Stimulated activated CD8-positive, alpha-beta memory T cell treated with anti-CD3 and anti-CD28 coated beads, Interleukin-7, amount 100 ng/mL, for 1 hour (primary cell): ENCODE measurements around the gene ARHGEF16.

Experiments used
- DNase-seq, 2 donors: peaks; one replicate each; pipeline ENCODE4 v3.0.0-alpha.2; 2020; ENCODE audit warnings: low read depth in 2 of 2

The ARHGEF16 gene

DNA sequence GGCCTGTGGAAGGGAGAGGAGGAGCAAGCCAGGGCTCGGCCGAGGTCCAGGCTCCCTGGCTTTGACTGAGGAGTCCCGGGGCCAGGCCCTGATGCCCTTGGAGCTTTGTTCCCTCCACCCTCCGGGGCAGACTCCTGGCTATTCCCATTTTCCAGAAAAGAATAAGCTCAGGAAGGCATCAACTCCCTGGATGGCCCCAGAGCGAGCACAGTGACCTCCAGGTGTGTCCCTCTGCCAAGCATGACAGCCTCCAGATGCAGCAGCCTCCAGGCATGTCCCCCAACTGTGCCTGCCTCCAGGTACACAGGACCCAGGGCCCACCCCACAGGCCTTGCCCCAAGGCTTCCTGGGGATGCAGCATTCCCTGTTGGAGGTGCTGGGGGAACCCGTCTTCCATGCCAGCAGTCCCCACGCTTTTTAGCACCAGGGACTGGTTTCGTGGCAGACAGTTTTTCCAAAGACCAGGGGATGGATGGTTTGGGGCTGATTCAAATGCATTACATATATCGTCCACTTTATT is 15.7 kb upstream of the ARHGEF16 start:
- no peak for DNase-seq

DNA sequence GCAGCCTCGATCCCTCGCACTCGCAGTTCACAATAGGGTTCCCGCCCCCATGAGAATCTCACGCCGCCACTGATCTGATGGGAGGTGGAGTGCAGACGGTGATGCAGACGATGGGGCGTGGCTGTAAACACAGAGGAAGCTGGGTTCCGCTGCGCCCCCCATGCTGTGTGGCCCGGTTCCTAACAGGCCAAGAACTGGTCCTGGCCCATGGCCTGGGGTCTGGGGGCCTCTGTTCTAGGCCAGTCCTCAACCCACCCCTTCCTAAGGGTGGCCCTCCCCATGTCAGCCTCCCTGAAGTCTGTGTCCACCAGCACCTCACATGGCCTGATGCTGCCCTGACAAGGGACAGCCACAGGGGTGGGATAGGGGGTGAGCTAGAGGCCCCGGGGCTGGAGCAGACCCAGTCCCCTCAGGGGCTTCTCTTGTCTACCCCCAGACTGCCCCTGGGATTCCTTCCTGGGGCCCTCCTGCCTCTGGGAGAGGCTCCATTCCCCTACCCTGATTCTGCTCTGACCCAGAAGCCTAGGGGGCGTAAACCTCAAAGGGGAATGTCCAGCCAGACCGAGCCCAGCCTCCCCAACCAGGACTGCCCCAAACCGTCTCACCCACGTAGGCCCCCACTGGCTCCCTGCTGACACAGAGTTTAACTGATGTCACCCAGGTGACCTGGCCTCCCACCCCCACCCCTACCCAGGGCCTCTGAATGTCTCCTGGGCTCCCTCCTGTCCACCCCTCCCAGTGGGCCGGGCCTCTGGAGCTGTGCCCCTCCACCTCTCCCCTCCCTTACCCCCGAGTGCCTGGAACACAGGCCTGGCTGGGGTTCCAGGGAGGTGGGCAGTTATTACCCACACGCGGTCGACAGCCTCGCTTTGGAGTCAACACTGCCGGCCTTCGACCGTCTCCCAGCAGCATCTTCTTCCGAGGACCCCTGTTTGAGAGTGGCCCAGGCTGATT is 14.8 kb upstream of the ARHGEF16 start:
- no peak for DNase-seq

DNA sequence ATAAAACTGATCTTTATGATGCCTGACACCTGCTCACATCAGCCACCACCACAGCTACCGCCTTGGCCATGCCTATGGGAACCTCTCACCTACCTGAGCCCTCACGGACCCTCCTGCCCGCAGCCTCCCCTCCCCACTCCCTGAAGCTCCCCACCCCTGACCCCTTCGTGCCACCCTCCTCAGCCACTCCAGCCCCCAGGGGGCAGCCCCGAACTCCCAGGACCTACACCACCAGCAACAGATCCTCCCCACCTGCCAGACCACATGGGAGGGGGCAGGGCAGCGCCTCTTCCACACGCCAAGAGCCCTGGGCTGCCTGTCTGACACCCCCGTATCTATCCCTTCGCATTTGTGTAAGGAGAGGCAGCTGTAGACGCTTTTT is 14.2 kb upstream of the ARHGEF16 start:
- no peak for DNase-seq

DNA sequence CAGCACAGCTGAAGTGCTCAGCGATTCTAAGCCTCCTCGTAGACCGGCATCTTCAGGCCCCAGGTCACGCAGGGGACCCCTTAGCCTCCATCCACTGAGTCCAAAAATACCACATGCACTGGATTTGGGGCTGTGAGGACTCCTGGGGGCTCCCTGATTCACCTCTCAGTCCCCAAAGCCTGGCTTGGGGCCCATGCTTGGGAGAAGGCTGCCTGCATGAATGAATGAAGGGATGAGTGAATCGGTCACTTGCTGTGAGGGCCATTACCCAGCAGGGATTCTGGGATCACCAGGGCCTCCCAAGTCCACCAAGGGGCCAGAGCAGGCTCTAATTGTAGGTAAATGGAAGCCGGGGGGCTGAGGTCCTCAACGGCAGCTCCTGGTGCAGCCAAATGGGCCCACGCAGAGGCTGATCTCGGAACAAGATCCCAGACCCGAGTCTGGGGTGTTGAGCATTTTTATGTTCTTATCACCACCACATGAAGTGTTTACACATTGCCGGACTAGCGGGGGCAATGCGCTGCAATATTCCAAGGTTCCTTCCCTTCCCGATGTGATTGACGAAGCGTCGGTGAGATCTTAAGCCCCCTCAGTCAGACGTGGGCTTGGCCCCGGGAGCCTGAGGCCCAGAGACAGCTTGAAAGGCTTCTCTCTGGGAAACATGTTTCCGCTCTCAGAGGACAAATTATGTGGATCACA is 13.6 kb upstream of the ARHGEF16 start:
- no peak for DNase-seq

DNA sequence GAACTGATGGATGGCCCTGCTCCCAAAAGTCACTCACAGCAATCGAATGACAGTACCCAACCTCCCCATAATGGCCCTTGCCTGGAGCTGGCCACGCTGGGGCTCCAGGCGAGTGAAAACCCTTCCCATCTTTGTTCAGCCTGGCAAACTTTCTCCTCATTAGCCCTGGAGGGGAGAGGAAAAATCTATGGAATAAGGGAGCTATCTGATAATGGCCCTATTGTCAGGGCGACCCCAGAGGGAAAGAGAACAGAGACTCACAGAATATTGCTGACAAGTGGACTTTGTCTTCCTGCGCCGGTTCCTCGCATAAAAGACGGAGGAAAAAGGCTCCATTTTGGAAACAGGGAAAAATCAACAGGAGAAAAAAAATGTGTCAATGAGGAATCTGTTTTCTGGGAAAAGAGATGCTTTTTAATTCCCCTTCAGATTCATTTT is 13.0 kb upstream of the ARHGEF16 start:
- DNase-seq: no peak

DNA sequence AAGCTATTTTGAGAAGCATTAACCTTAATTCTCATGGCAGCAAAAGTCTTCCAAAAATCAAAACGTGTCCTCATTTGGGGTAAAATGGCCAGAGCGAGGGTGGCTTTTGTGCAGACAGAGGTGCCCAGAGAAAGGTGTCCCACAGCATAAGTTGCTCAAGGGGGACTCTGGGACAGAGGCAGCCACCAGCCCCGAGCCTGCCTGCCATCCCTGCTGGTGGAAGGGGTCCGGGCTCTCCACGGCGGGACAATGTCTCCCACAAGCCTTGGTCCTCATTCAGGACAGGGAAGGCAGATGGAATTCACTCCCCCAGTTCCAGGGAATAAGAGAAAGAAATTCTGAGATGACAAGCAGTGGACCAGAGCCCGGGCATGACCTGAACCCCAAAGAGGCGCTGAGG is 12.6 kb upstream of the ARHGEF16 start:
- DNase-seq: no peak

DNA sequence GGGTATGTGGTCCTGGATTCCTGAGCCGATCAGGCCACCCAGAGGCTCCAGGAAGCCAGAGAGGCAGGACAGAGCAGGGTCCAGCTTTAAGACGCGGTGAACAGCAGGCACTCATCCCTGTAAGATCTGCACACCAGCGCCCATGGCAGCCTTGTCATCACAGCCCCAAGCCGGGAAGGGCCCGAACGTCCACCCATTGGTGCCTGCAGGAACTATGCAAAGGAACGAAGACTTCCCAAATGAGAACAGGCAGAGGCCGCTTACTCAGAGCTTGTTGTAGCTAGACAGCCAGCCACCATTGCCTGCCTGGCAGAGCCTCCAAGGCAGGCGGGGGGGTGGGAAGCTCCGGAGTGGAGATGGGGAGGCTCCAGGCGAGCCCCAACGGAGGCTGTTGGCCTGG is 12.1 kb upstream of the ARHGEF16 start:
- DNase-seq: no peak

DNA sequence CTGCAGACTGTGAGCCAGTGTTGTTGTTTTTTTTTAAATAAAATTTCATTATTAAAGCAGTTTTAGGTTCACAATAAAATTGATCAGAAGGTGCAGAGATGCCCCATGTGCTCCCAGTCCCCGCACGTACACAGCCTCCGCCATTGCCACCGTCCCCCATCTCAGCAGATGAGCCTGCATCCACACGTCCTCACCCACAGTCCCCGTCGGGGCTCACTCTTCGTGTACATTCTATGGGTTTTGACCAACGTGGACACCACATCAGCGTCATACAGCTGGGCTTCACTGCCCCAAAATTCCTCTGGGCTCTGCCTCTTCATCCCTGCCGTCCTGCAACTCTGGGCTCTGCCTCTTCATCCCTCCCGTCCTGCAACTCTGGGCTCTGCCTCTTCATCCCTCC is 11.6 kb upstream of the ARHGEF16 start:
- no peak for DNase-seq

DNA sequence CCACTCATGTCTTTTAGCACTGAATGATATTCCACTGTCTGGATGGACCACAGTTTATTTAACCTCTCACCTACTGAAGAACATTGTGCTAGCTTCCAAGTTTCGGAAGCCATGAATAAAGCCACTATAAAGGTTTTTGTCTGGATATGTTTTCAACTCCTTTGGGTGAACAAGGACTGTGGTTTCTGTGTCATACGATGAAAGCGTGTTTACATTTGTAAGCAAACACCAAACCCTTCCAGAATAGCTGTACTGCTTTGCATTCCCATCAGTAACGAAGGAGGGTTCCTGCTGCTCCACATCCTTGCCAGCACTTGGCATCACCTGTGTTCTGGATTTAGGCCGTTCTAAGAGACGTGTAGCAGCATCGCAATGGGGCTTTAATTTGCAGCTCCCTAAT is 10.7 kb upstream of the ARHGEF16 start:
- no peak for DNase-seq

DNA sequence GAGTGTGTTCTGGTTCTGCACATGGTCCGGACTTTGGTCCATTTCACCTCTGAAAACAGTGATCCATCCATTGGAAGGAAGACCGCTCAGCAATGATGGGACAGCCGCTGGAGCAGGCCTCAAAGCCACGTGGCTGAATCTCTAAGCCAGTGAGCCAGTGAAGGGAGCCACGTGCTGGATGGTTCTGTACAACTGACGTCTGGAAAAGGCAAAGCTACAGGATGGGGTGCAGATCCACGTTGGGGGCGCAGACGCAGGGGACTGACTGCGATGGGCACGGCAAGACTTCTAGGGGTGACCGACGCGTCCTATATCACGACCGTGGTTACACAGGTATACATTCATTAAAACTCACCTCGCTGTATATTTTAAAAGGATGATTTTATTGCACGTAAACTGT is 10.2 kb upstream of the ARHGEF16 start:
- DNase-seq: no peak

DNA sequence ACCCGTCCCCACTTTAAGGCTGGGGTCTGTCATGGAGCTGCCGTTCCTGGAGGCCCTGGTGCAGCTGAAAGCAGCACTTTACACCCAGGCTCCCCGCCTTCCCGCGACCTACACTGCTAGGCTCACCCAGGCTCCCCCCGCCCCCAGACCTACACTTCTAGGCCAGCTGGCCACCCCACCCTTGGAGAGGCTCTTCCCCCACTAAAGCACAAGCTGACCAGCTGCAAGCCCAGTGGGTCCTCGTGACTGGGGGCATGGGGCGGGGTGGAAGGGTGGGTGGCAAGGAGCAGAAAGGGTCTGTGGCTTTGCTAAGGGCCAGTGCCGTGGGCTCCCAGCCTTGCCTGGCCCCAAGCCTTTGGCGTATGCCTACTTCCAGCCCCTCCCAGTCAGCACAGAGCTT is 9.7 kb upstream of the ARHGEF16 start:
- DNase-seq: no peak

DNA sequence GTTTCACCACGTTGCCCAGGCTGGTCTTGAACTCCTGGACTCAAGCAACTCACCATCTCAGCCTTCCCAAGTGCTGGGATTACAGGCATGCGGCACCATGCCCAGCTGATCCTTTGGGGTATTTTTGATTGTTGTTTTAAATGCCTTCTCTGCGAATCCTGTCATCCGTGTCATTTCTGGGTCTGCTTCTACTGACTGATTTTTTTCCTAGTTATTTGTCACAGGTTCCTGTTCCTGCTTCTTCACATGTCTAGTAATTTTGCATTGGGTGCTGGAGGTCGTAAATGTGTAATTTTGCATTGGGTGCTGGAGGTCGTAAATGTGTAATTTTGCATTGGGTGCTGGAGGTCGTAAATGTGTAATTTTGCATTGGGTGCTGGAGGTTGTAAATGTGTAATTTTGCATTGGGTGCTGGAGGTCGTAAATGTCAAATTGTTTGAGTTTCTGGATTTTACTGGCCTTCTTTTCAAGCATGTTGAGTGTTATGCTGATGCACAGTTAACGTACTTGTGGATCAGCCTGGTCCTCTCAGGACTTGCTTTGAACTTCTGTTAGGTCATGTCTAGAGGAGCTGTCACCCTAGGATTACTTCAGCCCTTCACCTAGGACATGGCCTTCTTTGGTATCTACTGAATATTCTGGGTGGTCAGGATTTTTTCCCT is 4.1 kb upstream of the ARHGEF16 start:
- no peak for DNase-seq

DNA sequence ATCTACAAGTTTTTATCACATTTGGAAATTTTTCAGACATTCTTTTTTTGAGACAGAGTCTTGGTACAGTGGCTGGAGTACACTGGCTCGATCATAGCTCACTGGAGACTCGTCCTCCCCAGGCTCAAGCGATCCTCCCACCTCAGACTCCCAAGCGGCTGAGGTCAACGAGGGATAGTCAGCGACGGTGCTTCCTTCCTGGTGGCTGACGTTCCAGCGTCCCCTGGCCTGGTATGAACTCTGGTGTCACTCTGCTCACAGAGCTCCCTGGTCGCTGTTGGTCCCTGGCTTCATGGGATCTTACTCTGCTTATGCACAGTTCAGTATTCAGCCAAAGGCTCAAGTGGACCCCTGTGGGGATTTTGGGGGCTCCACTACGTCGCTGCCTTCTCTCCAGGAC is 3.5 kb upstream of the ARHGEF16 start:
- no peak for DNase-seq

DNA sequence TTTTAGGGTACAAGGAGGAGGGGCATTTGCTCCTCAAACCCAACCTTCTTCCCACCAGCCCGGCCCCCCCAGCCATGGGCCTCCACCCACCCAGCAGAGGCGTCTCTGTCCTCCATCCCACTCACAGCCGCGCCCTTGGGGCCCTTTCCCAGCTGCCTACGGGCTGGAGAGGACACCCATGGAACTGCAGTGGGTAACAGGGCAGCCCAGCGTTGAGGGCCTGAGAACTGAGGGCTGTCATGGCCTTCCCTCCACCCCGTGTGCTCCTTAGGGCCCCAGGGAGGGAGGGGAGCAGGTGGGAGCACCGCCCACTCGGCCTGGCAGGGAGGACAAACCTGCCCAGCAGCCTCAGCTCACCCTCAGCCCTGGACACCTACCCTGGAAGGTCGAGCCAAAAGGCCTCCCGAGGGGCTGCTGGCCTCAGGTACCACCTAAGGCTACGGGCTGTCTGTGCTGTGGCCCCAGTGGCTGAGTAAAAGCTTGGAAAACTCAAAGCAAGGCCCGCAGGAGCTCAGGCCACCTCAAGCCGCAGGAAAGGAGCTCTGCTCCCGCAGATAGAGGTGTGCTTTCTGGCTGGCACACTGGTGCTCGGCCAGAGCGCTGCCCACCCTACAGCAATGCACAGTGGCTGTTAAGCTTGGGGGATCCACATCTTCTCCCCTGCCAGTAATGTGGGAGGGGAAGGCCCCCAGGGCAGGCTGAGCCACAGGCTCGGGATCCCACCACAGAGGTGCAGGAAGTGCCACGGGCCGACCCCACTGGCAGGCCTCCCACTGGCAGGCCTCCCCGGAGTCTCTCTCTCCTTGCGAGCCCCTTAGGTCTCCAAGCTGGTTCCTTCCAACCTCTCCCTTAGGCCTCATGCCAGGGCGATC is 2.2 kb upstream of the ARHGEF16 start:
- no peak for DNase-seq

DNA sequence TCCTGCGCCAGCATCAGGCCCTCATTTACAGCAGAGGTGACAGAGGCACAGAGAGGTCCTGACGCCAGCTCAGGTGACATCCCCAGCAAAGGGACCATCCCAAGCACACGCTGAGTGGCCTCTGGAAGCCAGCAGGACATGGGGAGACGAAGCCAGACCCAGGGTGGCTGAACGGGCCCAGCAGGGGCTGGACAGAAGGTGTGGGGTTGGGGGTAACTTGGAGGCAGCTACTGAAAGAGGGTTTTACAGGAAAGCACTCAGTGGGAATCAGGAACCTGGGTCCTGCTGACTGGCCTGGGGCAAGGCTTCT is 1.6 kb upstream of the ARHGEF16 start:
- DNase-seq: no peak

DNA sequence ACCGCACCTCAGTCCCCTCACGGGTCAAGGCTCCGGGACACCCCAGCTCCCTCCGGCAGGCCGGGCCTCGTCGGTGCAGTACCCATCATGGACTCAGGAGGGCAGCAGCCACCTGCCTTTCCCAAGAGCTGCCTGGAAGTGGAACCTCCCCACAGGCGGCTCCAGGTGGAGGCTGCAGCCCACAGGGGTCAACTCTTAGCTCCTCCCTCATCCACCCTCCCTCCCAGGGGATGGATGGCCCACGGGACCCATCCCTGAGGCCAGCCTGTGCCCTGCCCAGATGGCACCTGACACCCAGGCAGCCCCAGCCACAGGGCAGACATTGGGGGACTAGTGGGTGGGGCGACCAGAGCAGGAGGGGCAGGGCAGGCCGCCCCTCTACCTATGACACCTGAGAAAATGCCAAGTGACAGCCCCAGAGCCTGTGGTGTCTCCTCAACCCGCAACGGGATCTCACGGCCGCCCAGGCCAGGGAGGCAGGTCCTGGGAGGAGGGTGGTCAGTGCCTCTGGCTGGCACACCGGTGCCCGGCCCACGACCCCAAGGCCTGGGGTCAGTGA is 1.2 kb upstream of the ARHGEF16 start:
- DNase-seq: peak; percentile 29 to 56

DNA sequence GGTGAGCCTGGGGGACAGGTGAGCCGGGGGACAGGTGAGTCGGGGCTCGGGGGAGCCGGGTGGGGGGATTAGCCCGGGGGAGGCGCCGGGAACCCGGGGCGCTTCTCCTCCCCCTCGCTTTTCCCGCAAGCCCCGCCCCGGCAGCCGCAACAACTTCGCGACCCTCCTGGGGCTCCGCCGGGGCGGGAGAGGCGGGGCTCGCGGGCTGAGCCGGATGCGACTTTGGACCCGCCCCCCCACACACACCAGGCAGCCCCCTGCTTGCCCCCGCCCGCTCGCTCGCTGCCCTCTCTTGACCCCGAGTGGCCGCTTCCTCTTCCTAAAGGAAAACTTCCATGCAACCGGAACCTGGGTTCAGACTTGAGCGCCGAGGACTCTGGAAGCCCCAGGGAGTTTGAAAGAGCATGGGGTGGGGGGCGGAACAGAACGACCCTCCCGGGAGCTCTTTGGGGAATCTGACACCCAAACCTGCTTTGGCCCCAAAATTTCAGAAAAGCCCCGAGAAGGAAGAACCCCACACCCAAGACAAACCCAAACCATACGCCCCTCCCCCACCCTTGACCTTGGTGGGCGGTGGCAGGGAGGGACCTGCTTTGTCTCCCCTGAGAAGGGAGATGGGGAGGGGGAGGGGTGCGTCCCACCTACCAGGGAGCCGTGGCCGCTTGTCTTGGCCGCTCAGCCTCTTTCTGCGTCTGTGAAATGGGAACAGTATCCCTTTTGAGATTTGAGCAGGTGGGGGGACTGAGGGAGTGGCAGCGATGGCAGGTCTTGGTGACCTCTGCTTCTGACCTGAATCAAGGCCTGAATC is 550 bp downstream of the ARHGEF16 start:
- DNase-seq: no peak

DNA sequence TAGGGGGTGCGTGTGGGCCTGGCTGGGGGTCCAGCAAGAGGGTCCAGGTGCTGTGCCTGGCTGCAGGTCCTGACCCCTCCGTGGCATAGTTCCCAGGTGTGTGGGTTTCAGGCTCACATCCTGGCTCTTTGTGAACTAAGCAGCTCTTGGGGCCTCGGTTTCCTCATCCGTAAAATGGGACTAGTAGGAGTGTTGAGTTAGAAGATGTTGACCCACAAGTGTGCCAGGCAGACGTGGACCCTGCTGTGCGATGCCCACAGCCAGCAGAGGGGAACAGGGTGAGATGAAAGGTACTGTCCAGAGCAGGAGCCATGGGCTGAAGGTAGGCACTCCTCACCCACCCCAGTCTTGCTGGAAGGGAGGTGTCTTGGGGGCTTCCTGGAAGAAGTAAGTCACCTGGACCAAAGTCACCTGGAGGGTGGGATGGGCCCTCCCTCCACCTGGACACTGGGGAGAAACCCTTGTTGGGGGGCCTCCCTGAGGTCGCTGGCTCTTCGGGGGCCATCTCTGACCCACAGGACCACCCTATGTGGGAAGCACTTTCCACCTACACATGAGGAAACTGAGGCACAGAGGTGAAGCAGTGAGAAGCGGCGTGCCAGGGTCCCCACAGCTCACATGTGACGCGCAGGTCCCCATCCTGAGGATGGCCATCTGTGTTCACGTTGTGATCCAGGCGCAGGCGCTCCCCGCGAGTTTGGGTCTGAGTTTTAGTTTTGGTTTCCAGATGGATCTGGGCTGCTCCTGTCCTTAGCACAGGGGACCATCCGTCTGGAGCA is 1.4 kb downstream of the ARHGEF16 start:
- no peak for DNase-seq

DNA sequence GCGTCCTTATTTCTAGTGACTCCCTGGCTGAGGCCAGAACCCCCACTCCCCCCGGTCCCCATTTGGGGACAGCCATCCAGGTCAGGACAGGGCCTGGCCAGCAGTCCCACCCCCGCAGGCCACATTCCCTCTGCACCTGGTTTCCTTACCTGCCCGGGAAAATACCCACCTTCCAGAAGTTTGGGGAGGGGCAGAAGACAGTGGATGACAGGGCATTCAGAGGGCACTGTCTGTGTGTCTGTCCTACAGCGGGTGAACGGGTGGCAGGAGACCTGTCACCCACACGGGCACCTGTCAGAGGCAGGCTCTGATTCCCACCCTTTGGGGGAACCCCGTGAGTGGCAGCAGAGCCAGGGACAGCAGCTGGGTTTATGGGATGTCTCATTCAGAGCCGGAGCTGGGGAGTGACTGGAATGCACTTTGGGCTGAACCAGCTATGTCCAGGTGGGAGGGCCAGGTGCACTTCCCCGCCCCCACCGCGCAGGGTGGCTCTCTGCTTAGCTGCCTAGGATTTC is 2.0 kb downstream of the ARHGEF16 start:
- no peak for DNase-seq
